ENCODE results near the gene TRIM65.

TRIM65 gene, protein sequence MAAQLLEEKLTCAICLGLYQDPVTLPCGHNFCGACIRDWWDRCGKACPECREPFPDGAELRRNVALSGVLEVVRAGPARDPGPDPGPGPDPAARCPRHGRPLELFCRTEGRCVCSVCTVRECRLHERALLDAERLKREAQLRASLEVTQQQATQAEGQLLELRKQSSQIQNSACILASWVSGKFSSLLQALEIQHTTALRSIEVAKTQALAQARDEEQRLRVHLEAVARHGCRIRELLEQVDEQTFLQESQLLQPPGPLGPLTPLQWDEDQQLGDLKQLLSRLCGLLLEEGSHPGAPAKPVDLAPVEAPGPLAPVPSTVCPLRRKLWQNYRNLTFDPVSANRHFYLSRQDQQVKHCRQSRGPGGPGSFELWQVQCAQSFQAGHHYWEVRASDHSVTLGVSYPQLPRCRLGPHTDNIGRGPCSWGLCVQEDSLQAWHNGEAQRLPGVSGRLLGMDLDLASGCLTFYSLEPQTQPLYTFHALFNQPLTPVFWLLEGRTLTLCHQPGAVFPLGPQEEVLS

DNA sequence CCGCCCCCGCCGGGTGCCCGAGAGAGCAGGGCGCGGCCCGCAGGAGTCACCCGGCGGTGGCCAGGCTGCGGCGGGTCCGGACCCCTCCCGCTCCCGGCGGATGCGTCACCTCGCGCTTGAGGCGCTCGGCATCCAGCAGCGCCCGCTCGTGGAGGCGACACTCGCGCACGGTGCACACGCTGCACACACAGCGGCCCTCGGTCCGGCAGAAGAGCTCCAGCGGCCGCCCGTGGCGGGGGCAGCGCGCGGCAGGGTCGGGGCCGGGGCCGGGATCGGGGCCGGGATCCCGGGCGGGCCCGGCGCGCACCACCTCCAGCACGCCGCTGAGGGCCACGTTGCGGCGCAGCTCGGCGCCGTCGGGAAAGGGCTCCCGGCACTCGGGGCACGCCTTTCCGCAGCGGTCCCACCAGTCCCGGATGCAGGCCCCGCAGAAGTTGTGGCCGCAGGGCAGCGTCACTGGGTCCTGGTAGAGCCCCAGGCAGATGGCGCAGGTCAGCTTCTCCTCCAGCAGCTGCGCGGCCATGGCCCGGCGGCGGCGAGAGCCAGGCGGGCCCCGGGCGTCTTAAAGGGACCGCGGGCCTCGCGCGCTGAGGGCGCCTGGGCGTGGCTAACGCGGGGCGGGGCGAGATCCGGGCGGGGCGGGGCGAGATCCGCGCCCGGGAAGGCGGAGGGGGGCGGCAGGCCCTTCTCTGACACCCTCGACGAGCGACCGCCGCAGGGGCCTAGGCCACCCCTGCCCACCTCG, at the start of gene TRIM65:
TSS of gene TRIM65 (minus strand) at position 537 of the 745 bp plus-strand sequence. CDS start at position 523, 14 bp downstream.
- peak; percentile 73 for DNase-seq (ENCODE audit: low spot score)

DNA sequence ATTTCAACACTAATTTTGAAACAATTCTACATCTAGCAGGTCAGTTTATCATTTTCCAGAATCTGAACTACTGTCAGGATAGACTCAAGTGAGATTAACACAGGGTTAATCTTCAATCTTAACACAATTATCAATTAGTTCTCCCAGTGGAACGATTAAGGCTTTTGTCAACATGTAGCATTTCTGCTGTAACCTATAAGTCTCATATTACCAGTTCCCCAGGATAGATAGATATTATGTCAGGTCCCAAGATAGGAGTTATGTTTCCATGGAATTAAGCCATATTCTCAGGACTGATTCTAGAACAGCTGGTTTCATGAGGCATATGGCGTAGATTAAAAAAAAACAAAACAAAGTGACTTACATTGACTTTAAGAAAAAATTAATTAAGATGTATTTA, 48.5 kb upstream of the TRIM65 start:
- no peak for DNase-seq (ENCODE audit: low spot score)

DNA sequence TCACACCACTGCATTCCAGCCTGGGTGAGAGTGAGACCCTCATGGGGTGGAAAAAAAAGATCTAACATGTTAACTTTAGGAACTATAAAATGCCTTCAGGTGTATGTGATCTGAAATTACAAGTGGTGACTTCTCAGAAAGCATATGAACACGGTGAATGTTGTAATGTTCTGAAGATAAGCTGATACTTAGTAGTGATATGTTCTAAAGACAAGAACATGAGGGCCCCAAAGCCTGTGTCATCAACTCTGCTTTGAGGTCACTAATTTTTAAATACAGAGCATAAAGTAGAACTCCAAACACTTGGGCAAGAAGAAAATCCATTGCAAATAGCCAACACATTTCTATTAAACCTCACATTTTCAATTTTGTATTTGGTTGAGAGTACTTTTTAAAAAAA, 46.7 kb upstream of the TRIM65 start:
- DNase-seq (ENCODE audit: low spot score) = no peak

DNA sequence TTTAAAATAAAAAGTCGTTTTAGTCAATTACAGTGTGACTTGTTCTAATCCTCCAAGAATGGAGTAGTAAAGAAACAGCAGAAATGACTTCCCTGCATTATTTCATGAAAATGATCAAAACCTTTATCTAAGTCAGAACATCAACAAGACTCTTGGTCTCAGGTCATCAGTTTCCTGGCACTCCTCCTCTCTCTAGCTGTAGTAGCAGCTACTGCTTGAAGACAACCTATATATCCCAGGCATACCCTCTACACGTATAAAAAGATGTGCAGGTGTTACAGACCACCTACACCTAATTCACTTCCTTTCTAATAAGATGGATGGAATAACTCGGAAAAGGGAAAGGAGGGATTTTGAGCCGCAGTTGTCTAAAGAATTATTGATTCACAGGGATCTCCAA, 45.7 kb upstream of the TRIM65 start:
- no peak for DNase-seq (ENCODE audit: low spot score)

DNA sequence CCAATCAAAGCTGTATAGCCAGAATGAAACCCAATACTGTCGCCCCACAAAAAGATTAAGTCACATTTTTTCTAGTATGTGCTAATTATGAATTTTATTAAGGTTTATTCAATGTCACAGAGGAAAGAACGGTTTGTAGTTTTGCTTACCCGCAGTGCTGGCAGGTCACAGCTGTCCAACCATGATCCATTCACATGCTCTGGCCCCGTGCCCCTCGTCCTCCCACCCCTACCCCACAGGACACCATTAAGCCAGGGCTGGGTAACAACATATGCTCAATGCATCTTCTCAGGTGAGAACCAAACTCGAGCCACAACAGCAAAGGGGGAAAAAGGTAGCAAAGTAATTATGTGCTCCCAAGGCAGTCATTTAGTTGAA, 44.7 kb upstream of the TRIM65 start:
- DNase-seq (ENCODE audit: low spot score) = no peak

DNA sequence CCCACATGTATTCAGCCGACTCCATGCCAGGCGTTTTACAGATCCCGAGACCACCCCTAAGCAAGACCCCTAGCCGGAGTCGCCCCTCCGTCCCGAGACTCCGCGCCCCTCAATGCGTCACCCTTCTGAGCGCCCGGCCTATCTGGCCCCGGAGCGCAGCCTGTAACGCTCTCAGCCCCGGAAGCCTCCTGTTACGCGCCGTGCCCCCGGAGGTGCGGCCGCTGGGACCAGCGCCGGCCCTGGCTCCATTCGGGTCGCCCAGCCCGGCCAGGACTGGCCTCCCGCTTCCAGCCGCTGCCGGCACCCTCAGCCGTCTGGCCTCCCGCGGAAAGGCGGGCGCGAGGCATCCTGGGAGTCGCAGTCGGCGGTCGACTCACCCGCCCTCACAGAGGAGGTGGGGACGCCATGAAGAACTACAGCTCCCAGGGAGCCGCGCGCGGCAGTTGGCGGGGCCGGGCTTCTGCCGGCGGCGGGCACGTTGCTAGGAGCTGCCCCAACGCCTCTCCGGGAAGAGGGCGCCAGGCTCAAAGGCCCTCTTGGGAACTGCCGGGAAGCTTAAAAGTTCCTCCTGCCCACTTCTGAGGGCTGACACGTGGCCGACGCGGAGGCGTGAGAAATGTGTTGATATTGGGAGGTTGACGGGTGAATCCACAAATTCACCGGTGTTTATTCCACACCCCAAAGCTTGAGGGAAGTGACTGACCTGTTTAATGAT, 44.1 kb upstream of the TRIM65 start, which contains the start of gene FBF1:
TSS of gene FBF1 (minus strand) at position 316 of the 715 bp plus-strand sequence. CDS start 2,893 bp downstream, outside the sequence.
- DNase-seq (ENCODE audit: low spot score) = peak; percentile 84

DNA sequence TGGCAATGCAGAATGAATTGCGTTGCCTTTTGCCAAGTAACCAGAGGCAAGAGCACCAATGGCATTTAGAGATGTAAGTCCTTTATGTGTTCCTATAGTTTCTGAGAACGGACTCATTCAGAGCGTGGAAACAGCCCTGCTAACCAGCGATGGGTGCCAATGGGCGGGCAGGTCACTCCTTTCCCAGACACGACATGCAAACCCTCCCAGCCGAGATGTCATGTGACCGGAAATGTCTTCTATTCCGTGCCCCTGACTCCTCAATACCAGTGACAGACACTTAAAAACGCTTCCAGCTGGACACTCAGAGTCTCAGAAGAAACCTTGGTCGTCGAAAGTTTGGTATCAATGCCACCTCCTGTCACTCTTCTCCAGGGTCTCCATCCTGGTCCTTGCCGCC, 40.9 kb upstream of the TRIM65 start:
- no peak for DNase-seq (ENCODE audit: low spot score)

DNA sequence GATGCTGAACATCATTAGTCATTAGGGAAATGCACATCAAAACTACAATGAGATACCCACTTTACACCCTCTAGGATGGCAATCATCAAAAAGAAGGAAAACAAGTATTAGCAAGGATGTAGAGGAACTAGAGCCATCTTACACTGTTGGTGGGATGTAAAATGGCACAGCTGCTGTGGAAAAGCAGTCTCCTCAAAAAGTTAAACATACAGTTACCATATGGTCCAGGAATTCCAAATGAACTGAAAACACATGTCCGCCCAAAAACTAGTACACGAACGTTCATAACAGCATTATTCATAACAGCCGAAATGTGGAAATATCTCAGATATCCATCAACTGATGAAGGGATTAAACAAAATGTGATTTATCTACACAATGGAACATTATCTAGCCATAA, 37.1 kb upstream of the TRIM65 start:
- no peak for DNase-seq (ENCODE audit: low spot score)

DNA sequence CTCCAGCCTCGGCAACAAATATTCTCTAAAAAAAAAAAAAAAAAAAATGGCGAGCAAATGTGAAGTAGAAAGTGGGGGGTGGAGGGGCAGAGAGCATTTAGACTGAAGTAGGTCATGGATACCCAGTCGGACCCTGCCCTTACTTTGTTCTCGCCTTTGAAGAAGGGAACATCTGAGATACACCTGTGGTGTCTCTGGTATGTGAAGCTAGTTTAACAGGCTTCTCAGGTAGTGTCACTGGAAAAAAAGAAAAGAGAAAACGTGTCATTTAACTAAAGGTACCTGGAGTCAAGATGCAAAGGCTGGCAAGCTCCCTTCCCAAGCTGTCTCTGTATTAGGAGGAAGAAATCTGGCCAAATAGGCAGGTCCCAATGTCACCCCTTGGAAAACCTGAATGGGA, 36.1 kb upstream of the TRIM65 start:
- DNase-seq (ENCODE audit: low spot score) = no peak

DNA sequence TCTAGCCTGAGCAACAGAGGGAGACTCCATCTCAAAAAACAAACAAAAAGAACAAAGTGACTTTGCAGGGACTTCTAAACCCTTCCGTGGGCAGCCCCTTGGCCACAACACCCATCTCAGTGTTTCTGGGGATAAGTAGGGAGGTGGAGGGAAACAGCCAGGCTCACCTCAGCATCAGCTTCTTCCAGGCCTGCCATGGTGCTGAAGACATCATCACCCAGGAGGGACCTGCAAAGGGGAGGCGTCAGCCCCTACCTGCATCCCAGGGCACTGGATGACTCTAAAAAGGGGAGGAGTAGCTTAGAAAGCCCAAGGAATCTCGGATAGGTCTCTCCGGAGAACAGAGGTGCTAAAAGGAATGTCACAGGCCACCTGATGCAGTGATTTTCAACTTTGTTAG, 34.3 kb upstream of the TRIM65 start:
- DNase-seq (ENCODE audit: low spot score) = no peak

DNA sequence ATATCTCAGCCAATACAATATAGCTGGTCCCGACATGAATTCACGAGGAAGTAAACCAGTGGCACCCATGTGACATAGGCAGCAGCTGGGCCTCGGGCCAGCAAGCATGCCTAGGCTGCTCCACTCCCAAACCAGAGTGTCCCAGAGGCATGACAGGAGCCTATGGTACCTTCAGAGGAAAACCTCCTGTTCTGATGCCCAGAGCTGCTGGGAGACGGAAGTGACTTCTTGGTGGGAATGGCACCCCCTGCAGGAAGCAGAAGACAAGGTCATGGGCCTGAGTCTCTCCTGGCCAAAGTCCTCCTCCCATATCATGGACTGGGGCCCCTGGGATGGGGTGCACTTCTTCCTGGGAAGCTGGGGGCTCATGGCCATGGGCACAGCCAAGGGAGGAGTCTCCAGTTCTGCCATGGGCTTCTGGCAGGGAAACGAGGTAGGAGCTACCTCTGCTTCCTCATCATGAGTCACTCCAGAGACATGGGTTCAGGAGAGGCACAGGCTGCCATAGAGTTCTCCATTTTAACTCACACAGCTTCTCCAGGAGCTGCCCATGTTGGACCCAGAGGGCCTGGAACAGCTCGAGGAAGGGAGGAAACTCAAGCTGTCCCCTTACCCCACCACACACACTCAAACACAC, 30.7 kb upstream of the TRIM65 start:
- no peak for DNase-seq (ENCODE audit: low spot score)

DNA sequence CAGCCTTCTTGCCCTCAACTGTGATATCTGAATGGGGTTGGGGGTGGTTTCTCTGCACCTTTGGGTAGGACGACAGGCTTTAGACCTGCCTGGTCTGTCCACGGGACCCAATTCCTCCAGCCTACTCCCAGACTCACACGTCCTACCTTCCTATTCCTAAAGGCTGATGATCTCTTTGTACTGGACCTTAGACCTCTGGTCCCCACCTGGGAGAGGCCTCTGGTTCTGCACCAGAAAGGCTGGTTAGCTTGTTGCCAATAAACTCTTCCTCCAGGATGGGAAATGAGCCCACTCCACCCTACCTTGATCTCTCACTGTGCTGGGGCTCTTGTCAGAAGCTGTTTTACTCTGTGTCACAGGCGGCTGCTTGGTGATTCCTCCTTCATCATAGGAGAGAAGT, 29.7 kb upstream of the TRIM65 start:
- DNase-seq (ENCODE audit: low spot score) = no peak

DNA sequence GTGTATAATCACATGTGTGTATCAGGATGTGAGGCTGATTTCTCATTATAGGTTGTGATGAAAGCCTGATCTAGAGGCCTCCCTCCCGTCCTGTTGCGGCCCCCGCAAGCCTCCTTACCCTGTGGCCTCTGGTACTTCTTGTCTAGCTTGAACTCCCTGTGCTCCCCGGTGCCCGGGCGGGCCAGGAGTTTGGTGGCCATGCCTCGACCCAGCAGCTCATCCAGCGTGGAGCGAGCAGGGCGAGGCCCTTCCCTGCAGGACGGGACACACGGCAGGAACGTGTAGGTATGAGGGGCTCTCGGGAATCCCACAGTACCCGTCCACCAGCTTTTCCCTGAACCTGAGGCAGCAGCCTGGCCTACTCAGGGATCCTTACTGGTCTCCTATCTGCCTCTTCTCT, 29.2 kb upstream of the TRIM65 start:
- no peak for DNase-seq (ENCODE audit: low spot score)

DNA sequence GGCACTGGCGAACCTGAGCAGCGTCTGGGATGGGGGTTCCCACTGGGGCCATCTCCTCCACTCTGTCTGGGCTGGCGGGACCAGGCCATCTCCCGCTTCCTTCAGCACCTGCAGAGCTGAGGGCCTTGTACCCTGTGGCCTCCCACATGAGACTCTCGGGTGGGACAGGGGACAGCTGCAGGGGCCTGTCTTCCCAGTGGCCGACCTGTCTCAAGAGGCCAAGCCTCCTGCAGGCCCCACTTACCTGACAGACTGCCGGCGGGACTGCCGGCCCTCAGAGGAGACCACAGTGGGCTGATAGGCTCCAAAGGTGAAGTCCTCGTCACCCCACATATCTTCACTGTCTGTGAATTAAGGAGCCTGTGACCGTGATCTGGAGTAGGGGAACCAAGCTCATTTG, 28.4 kb upstream of the TRIM65 start:
- no peak for DNase-seq (ENCODE audit: low spot score)

DNA sequence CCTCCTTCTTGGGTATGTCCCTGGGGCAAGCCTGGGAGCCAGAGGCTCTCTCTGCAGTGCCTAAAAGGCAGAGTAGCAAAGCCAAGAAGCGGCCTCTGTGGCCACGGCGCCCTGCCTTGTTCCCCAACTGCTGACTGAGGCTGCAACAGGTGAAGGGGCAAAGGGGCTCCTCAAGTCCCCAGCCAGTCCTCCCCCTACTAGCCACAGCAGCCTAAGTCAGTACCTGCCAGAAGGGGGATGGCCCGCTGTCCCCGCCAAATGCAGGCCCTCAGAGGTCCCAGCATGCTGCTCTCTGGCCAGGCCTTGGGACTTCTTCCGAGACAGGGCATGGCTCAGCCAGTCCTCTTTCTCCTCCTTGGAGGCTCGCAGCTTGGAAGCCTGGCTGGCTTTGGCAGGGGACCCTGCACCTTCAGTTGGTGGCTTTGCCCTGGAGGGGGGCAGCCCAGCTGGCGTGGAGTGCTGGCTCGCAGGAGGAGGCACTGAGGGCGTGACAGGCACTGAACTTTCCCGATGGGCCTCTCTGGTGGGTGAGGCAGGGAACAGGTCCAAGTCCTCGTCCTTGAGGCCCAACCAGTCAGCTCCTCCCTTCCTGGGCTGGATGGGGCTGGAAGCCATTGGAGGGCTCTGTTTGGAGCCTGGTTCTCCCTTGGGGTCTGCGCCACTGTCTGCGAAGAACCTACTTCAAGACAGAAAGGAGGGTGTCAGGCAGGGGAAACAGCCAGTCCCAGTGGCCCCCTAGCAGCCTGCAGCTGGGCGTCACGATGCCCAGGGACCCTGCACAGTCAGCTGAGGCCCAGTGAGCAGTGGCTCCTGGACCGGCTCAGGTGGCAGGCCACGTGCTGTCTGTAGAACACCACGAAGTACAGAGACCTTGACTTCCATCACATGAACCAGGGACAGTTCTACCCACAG, 26.5 kb upstream of the TRIM65 start:
- no peak for DNase-seq (ENCODE audit: low spot score)

DNA sequence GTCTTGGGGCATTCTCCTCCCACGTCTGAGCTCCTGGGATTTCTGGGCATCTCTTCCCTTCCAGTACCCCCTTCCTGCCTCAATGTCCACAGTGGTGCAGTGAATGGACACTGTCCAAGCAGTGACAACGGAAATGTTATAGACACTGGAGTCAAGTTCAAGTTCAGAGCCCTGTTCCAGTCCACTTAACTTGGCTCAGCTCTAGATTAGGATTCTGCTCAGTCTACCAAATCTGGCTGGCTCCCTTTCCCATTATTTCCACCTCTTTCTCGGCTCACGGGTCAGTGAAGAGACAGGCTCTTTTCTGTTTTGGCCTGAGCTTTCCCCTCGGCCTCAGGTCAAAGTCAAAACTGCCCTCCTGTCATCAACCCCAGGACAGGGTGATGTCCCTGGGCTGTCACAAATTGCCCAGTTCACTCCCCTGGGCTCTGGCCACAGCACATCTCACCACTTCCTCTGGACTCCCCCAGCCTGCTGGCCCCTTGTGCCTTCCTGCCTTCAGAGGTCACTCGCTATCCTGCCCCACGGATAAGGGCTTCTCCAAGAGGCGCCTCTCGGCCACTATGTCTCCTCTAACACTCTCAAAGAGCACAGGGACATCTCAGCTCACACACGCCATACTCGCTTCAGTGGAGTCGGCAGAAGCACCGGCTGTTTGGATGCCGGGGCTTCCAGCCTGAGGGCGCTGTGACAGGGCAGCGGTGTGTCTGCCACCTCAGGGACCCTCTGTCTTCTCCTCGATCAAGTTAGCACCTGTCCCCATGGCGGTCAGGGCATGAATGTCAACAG, 25.6 kb upstream of the TRIM65 start:
- no peak for DNase-seq (ENCODE audit: low spot score)

DNA sequence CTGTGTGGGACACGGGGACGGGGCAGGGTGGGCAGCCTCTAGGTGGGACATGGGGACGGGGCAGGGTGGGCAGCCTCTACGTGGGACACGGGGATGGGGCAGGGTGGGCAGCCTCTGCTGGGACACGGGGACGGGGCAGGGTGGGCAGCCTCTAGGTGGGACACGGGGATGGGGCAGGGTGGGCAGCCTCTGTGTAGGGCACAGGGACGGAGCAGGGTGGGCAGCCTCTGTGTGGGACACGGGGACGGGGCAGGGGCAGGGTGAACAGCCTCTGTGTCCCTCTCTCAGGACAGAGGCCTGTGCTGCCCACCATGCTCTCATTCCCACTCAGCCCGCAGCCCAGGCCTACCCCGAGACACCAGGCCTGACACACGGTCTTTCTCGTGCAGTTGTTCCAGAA, 24.8 kb upstream of the TRIM65 start:
- DNase-seq (ENCODE audit: low spot score) = no peak

DNA sequence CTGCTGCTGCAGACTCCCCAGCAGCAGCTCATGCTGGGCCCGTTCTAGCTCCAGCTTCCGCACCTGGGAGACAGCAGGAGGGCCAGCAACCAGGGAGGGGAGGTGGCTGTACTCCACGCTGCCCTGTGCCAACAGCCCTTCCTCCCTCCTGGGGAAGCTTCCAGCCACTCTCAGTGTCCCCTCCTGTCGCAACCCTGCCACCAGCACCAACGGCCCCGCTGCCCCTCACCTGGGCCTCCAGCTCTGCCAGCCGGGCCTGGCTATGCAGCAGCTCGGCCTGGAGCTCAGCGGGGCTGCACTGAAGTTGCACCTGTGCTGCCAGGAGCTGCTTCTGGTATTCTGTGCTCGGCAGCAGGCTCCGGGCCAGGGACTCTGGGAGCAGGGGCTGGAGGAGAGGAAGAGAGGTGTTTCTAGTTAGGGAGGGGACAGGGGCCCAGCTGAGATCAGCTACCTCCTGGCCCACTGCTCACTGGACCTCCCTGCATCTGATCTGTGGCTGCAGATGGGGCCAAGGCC, 23.4 kb upstream of the TRIM65 start:
- no peak for DNase-seq (ENCODE audit: low spot score)

DNA sequence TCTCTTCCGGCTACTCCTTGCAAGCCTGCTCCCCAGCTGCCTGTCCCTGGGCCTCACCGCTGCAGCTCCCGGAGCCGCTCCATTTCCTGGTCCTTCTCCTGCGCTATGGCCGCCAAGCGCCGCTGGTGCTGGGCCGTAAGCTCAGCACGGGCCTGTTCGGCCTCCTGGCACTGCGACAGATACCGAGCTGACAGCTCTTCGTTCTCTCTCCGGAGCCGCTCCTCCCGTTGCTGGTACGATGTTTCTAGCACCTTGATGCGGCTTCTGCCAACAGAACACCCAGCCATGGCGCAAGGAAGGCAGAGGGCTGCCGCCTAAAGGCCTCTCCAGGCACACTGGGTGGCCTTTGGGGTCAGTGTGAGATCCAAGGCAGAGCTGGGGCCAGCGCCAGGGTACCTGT, 22.9 kb upstream of the TRIM65 start:
- DNase-seq (ENCODE audit: low spot score) = no peak

DNA sequence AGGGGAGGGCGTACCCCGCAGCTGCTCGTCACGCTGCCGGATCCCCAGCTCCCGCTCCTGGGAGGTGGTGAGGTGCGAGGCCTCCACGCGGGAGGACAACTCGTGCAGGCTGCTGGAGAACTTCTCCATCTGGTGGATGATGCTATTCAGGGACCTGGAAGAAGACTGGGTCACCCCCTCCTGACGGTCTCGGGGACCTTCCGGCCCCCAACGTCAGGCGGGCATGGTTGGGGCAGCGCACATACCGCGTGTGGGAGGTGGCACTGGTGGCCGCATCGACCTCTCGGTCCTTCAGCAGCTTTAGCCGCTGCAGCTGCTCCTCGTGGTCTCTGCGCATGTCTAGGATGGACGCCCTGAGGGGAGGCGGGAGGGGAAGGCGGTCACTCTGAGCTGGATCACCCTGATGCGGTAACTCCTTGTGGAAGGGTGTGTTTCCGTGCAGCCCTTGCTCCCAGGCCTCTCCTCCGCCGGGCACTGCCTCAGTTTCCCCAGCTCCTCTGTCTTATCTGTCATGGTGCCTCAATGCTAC, 21.2 kb upstream of the TRIM65 start:
- no peak for DNase-seq (ENCODE audit: low spot score)

Data from CD4-positive, alpha-beta T cell treated with Interleukin-6 at 100 ng/mL for 8 hours (primary cell).